ENCODE measurements around the gene ARFGAP1. TPM values are rescaled to one million over a fixed set of nuclear protein-coding genes. Genes with fewer than 3 reads are reported as not detected.
"Not testable (repeated sequence)": the region's sequence is repeated elsewhere in the genome, so short reads cannot be mapped to it uniquely, and the experiment has no call there.

ARFGAP1 gene
- total RNA-seq, 1 donor from 2014 or later = 220 TPM

DNA sequence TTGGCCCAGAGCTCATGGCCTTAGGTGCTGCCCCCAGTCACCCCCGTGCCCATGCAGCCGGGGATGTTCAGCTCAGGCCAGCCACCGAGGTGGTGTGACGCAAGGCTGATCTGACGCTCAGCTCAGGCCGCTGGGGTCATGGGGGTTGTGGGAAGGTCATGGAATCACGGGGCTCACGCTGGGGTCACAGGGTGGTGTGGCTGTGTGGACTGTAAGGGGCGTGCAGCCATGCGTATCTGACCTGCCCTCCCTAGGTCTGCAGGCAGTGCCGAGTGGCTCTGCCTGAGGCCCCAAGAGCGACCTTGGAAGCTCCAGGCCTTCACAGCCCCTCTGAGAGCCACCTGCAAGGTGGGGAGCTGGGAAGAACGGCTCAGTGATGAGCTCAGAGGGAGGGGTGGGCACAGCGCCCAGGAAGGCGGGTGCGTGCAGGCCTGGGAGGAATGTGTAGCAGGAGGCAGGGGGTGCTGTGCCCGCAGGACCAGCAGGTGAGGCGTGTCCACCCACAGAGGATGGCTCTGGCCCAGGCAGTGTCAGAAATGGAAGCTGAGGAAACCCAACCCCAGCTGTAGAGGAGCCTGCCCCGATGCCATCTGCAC lies 60.7 kb downstream of the ARFGAP1 start:
- Histone ChIP-seq H3K79me2 (ENCODE audit: insufficient read depth, low read length) (no peaks in the 10 kb centered on the region), H3K4me1 (ENCODE audit: insufficient read depth, low read length) (peaks cover 4% of the 10 kb centered on the region), H3K27ac (ENCODE audit: low read depth, low read length) (no peak overlapping the region), H2AFZ (ENCODE audit: low read depth, low read length) (no peak overlapping the region), H3K4me2 (ENCODE audit: low read length) (no peak overlapping the region), H3K36me3 (ENCODE audit: insufficient read depth, low read length) (no peaks in the 10 kb centered on the region), H3K9ac (ENCODE audit: low read length) (no peak overlapping the region), H3K27me3 (ENCODE audit: insufficient read depth, low read length) (peaks cover 4% of the 10 kb centered on the region), H3K4me3 (ENCODE audit: insufficient read depth, low read depth, low read length) (no peak overlapping the region), H3K9me3 (ENCODE audit: insufficient read depth, low read depth, low read length) (peaks cover 6% of the 10 kb centered on the region), H4K20me1 (ENCODE audit: insufficient read depth, low read length) (peaks cover 4% of the 10 kb centered on the region)
- Mint-ChIP-seq H3K27ac (ENCODE audit: unreplicated experiment) (no peak overlapping the region), H3K4me3 (ENCODE audit: unreplicated experiment) (no peak overlapping the region), H3K36me3 (ENCODE audit: low read depth, unreplicated experiment) (peaks cover 11% of the 10 kb centered on the region), H3K9me3 (ENCODE audit: unreplicated experiment) (peaks cover 11% of the 10 kb centered on the region), H3K27me3 (ENCODE audit: low read depth, unreplicated experiment) (peaks cover 16% of the 10 kb centered on the region), H3K4me1 (ENCODE audit: low read depth, unreplicated experiment) (peaks cover 17% of the 10 kb centered on the region)
- no peak for FAIRE-seq
- no peak for DNase-seq (ENCODE audit: low read depth)
- TF ChIP-seq EZH2 (IDR thresholded peaks at IDR 0.05; ENCODE audit: insufficient read depth, low read length) = no peak
- TF ChIP-seq, protein P1, sequence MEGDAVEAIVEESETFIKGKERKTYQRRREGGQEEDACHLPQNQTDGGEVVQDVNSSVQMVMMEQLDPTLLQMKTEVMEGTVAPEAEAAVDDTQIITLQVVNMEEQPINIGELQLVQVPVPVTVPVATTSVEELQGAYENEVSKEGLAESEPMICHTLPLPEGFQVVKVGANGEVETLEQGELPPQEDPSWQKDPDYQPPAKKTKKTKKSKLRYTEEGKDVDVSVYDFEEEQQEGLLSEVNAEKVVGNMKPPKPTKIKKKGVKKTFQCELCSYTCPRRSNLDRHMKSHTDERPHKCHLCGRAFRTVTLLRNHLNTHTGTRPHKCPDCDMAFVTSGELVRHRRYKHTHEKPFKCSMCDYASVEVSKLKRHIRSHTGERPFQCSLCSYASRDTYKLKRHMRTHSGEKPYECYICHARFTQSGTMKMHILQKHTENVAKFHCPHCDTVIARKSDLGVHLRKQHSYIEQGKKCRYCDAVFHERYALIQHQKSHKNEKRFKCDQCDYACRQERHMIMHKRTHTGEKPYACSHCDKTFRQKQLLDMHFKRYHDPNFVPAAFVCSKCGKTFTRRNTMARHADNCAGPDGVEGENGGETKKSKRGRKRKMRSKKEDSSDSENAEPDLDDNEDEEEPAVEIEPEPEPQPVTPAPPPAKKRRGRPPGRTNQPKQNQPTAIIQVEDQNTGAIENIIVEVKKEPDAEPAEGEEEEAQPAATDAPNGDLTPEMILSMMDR (IDR thresholded peaks at IDR 0.05; ENCODE audit: insufficient read depth, low read depth, low read length) = no peak

DNA sequence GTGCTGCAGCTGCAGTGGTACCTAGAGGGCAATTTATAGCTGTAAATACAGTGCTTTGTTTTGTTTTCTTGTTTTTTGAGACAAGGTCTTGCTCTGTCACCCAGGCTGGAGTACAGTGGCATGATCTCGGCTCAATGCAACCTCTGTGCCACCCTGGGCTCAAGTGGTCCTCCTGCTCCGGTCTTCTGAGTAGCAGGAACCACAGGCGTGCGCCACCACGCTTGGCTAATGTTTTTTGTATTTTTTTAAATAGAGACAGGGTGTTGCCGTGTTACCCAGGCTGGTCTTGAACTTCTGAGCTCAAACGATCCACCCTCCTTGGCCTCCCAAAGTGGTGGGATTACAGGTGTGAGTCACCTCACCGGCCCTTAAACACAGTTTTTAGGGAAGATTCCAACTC lies 61.7 kb downstream of the ARFGAP1 start:
- Mint-ChIP-seq H3K9me3 (ENCODE audit: unreplicated experiment) (peaks cover 11% of the 10 kb centered on the region), H3K36me3 (ENCODE audit: low read depth, unreplicated experiment) (peaks cover 9% of the 10 kb centered on the region), H3K4me3 (ENCODE audit: unreplicated experiment) (no peak overlapping the region), H3K4me1 (ENCODE audit: low read depth, unreplicated experiment) (peaks cover 17% of the 10 kb centered on the region), H3K27me3 (ENCODE audit: low read depth, unreplicated experiment) (peaks cover 16% of the 10 kb centered on the region), H3K27ac (ENCODE audit: unreplicated experiment) (no peak overlapping the region)
- Histone ChIP-seq H3K4me2 (ENCODE audit: low read length) (no peak overlapping the region), H2AFZ (ENCODE audit: low read depth, low read length) (no peak overlapping the region), H3K79me2 (ENCODE audit: insufficient read depth, low read length) (no peaks in the 10 kb centered on the region), H3K27me3 (ENCODE audit: insufficient read depth, low read length) (peaks cover 4% of the 10 kb centered on the region), H4K20me1 (ENCODE audit: insufficient read depth, low read length) (peaks cover 4% of the 10 kb centered on the region), H3K4me3 (ENCODE audit: insufficient read depth, low read depth, low read length) (no peak overlapping the region), H3K4me1 (ENCODE audit: insufficient read depth, low read length) (peaks cover 4% of the 10 kb centered on the region), H3K9me3 (ENCODE audit: insufficient read depth, low read depth, low read length) (peaks cover 6% of the 10 kb centered on the region), H3K36me3 (ENCODE audit: insufficient read depth, low read length) (no peaks in the 10 kb centered on the region), H3K27ac (ENCODE audit: low read depth, low read length) (no peak overlapping the region), H3K9ac (ENCODE audit: low read length) (no peak overlapping the region)
- FAIRE-seq = no peak
- TF ChIP-seq, protein P1 (IDR thresholded peaks at IDR 0.05; ENCODE audit: insufficient read depth, low read depth, low read length) = no peak
- TF ChIP-seq EZH2 (IDR thresholded peaks at IDR 0.05; ENCODE audit: insufficient read depth, low read length) = no peak
- no peak for DNase-seq (ENCODE audit: low read depth)

DNA sequence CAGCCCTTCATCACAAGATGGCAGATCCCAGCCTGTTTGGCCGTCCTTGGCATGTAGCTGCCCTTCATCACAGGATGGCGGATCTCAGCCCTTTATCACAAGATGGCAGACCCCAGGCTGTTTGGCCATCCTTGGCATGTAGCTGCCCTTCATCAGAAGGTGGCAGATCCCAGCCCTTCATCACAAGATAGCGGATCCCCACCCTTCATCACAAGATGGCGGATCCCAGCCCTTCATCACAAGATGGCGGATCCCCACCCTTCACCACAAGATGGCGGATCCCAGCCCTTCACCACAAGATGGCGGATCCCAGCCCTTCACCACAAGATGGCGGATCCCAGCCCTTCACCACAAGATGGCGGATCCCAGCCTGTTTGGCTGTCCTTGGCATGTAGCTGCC lies 62.4 kb downstream of the ARFGAP1 start:
- not testable (repeated sequence) for H4K20me1 ChIP-seq (ENCODE audit: insufficient read depth, low read length); H2AFZ ChIP-seq (ENCODE audit: low read depth, low read length); H3K27ac ChIP-seq (ENCODE audit: low read depth, low read length); H3K36me3 Mint-ChIP-seq (ENCODE audit: low read depth, unreplicated experiment); H3K27ac Mint-ChIP-seq (ENCODE audit: unreplicated experiment); H3K4me3 ChIP-seq (ENCODE audit: insufficient read depth, low read depth, low read length); DNase-seq (ENCODE audit: low read depth); H3K27me3 ChIP-seq (ENCODE audit: insufficient read depth, low read length); H3K4me3 Mint-ChIP-seq (ENCODE audit: unreplicated experiment); H3K79me2 ChIP-seq (ENCODE audit: insufficient read depth, low read length); H3K4me2 ChIP-seq (ENCODE audit: low read length); FAIRE-seq; H3K36me3 ChIP-seq (ENCODE audit: insufficient read depth, low read length); H3K9me3 ChIP-seq (ENCODE audit: insufficient read depth, low read depth, low read length); H3K4me1 ChIP-seq (ENCODE audit: insufficient read depth, low read length); H3K9ac ChIP-seq (ENCODE audit: low read length)
- Mint-ChIP-seq H3K4me1 (ENCODE audit: low read depth, unreplicated experiment) (peaks cover 17% of the 10 kb centered on the region), H3K27me3 (ENCODE audit: low read depth, unreplicated experiment) (peaks cover 14% of the 10 kb centered on the region), H3K9me3 (ENCODE audit: unreplicated experiment) (peaks cover 11% of the 10 kb centered on the region)
